MV-4-11 (cell line): ENCODE data around the gene ADGRL3.
"Not testable (repeated sequence)": the region's sequence is repeated elsewhere in the genome, so short reads cannot be mapped to it uniquely, and the experiment has no call there.

Experiments used
- DNase-seq: peaks from one replicate; lab custom pipeline; 2025; lab: John Stamatoyannopoulos, UW

The ADGRL3 gene

DNA sequence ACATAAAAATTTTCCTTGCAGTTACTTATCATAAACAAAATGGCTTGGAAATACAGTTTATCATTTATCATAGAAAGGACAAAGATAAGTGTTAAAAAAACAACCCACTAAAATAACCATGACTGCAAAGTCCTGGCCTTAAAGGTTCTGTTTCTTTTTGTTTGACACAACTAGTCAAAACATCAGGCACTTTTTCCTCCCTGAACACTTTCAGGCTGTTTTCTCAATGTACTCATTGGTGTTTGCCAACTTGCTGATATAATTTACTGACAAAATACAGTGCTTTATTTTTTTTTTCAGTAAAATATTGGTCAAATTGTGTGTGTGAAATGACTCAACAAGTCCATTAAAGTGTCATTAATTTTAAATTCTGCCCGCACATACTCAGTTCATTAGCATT is 156.6 kb downstream of the ADGRL3 start:
- no peak for DNase-seq

DNA sequence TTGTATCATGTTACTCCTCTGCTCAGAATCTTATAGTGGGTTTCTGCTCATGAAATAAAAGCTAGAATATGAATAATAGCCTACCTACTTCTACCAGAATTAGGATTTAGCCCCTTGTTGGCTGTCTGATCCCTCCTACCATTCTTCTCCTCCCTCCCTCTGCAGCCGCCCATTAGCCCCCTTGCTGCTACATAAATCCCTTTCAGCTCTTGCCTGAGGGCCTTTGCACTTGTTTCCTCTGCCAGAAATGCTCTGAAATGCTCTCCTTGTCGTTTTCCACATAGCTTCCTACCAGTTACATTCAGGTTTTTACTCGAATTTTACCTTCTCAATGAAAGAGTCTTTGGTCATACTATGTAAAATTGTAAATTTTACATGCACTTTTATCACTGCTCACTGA is 159.2 kb downstream of the ADGRL3 start:
- DNase-seq: no peak

DNA sequence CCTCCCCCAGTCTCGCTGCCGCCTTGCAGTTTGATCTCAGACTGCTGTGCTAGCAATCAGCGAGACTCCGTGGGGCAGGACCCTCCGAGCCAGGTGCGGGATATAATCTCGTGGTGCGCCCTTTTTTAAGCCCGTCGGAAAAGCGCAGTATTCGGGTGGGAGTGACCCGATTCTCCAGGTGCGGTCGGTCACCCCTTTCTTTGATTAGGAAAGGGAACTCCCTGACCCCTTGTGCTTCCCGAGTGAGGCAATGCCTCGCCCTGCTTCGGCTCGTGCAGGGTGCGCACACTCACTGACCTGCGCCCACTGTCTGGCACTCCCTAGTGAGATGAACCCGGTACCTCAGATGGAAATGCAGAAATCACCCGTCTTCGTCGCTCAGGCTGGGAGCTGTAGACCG is 172.7 kb downstream of the ADGRL3 start:
- not testable (repeated sequence) for DNase-seq

DNA sequence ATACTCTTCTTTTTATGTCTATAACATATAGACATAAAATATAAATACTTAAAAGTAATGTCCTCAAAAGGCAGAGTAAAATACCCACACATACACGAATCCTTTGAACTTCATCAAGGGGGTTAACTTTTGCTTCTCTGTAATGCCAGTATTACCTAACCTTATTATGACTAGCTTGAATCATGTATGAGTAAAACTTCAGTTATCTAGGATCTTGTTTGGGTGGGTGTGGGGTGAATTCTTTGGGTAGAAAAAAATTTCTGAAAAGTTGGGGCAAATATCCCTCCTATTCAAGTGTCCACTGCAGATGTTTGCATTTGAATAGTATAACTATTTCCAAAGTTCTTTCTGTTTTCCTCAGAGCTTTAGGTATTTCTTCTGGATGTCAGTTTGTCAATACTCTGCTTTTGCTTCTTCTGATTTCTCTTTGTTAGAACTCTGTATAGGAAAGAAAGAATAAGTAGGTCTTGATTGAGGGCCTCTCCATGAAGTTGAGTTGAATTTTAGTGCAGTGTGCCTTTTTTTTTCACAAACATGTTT is 173.8 kb downstream of the ADGRL3 start:
- no peak for DNase-seq

DNA sequence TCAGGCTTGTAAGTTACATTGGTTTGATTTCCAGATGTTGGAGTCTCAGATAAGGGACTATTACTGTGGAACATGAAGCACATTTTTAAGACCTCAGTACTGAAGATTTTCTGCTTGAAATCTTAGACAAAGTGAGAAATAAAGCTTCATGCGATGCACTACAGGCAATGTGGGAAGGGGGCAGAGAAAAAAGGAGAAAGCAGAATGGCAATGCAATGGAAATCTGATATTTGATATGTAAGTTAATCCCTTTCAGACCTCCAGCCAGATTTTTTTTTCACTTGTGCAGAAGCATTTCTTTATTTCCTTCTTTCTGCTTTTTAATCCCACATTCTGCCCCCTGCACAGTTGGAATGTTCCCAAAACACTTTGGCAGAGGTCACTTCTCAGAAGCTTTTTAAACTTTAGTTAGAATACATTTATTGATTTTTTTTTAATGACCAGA is 174.3 kb downstream of the ADGRL3 start:
- no peak for DNase-seq

DNA sequence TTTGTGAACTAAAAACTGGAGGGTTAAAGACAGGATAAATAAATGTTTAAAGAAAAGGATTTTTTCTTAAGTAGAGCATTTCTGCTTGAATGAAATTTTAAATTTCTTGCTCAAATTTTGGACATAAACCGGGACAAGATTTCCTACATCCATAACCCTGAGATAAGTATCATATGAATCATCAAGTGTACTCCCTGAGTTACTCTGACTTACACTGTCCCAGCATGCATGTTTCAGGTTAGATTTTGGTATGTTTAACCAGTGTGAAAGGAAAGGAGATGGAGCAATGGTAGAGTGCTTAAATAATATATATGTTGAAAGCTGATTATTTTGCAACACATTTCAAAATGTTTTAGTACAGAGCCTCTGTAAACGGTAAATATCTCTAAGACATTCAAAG is 175.2 kb downstream of the ADGRL3 start:
- no peak for DNase-seq

DNA sequence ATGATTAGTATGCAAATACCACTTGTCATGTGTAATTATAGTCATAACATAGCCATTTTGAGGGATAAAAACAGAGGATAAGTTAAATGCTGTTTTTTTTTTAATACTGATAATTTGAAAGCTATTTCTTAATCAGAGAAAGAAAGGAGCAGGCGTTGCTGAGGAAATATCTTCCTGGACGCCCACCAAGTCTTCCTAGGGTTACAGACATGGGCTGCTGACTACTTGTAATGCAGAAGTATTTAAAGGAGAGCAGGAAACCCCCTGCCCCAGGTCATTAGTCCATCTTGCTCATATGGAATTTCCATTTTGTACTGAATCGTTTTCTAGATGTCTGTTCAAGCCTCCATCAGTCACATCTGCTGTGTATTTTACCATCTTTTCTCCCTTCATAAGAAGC is 176.2 kb downstream of the ADGRL3 start:
- no peak for DNase-seq

DNA sequence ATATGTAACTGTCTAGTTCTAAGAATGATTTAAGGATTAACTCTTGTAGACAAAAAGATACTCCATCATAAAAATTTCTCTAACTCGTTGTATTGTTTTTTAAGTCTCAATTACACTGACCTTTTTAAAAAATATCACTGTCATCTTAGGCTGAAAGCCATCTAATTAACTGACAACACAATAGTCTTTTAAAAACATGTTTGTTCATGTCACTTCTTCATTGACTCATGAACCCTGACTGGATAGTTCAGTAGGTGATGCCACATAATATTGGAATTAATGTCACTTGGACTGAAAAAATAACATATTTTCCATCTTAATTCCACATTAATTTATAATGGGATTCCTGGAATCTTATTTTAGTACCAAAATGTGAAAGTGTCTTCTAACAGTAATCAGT is 179.3 kb downstream of the ADGRL3 start:
- no peak for DNase-seq

DNA sequence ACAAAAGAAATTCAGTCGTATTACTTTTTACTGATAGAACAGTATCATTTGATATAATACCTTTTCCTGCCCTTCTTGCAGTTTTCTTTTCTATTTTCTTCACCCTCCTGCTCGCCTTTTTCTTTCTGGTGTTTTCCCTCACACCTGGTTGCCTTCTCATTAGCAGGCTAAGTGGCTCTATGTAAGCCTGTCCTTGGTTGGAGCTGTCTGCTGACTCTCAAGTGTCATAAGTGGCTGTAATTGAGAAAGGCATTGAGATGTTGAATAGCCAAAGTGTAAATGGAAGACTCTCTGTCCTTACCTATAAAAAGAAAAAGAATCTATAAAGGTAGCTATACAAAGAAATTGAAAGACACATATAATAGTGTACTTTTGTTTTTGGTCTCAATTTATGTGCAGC is 180.7 kb downstream of the ADGRL3 start:
- no peak for DNase-seq

DNA sequence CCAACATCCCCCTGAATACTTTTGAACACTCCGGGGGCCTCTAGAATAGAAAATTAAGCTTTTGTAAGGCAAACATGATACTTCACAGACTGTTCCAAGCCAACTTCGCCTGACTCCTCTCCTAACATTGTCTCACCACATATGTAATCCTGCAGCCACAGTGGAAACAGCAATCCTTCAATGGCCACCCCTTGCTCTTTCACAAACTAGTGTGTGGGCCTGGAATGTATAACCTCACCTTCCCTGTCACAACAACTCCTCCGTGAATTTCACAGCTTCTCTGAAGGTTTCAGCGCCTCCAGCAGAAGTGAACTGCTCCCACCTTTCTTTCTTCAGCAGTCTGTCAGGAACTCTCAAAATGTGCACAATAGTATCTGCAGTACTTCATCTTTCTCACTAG is 185.1 kb downstream of the ADGRL3 start:
- no peak for DNase-seq

DNA sequence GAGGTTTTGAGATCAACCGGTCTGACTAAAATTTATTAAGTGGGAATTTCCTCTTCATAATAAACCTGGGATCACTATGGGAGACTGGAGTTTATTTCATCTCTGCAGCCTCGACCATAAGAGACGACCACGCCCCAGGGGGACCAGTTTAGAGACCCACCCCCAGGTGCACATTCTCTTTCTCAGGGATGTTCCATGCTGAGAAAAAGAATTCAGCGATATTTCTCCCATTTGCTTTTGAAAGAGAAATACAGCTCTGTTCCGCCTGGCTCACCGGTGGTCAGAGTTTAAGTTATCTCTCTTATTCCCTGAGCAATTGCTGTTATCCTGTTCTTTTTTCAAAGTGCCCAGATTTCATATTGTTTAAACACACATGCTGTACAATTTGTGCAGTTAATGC is 187.2 kb downstream of the ADGRL3 start:
- not testable (repeated sequence) for DNase-seq

DNA sequence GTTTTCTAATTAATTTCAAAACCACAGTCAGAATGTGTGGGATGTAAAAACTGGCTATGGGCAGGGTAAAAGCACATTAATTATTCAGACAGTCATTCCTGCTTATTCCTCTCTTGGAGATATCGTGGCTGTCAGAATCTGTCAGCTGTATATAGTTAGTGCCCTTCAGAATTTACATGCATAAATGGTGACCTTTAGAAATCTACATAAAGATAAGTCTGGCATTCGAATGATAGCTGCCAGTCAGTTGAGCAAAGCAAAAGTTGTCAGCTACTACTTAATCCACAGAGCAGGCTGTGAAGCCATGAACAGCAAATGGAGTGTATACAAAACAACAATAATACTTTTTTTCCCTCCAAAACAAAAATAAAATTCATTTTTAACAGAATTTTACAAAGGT is 189.5 kb downstream of the ADGRL3 start:
- DNase-seq: no peak

DNA sequence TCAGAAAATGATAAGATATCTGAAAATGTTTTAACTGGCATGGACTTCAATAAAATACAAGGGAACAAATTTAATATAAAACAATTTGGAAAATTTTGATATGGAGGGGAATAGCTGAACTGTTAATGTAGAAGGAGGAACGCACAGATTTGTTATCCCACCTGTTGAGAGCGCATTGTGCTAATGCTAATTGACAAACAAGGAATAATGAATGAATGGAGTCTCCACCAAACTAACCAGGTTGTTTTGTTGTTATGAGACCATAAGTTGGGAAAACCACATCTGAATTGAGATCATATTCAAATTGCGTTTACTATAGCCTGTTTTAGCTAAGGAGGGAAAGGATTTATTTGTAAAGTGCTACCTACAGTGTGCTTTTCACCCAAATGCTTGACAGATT is 195.6 kb downstream of the ADGRL3 start:
- no peak for DNase-seq

DNA sequence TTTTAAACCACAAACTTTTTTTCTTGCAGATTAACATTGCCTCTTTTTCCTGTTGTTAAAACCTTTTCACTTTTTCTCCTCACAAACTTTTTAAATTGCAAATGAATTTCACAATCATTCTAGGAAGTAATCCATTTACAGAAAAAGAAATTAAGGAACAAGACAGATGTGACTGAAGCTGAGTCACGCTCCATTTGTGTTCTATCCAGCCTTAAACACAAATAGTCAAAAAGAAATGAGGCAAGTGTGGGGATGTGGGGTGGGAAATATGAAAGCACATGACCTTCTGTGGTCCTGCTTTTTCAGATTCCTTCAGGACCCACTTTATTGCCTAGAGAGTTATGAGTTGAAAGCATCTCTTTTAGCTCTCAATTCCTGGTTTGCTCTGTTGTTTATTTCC is 197.0 kb downstream of the ADGRL3 start:
- DNase-seq: peak; percentile 88

DNA sequence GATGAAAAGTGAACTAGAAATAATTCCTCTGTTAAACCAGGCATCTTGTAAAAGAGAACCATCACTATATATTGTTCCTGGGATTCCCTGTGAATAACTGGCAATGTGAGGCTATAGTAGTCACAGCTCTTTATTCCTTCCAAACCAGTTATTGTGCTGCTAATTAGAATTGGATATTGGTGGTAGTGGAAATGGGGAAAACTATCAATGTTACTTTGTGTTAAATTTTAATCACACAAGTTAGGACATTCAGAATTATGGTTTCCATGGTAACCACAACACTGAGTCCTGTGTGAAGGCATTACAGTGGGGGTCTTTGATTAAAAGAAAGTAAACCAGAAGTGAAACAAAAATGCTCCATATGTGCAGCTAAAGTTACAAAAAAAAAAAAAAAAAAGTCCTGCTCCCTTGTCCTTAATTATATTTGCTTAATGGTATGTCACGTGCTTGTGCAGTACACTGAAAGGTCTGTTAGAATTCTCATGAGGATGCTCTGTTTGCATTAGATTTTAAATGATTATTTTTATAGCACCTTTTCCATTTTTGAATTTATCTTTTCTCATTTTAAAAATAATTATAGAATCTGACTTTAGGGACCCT is 200.4 kb downstream of the ADGRL3 start:
- DNase-seq: no peak

DNA sequence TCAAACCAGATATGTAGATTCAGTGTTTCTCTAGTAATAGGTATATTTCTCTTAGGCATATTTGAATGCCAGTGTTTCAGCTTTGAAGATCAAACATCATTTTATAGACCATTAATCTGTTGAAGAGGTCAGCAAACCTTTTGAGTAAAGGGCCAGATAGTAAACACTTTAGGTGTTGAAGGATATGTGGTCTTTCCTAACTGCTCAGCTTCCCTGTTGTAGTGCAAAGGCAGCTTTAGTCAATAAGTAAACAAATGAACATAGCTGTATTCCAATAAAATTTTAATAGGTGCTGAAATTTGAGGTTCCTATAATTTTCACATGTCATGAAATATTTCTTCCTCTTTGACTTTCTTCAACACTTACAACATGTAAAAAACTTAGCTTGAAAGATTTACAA is 201.6 kb downstream of the ADGRL3 start:
- no peak for DNase-seq

DNA sequence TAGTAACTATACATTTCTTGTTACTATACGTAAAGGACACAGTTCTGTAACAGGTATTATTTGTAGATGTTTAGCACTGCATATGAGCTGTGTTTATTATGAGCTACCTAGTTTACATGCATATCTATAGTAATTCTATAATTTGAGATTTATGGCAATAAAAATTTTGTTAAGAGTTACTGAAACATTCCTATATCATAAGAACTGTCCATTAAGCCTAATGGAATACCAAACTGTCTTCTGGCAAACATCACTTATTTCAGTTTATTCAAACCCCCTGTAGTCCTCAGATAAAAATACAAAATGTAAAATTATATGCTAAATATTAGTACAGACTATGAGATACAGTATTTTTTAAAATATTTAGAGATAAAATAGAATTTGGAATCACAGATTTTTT is 205.2 kb downstream of the ADGRL3 start:
- DNase-seq: no peak

DNA sequence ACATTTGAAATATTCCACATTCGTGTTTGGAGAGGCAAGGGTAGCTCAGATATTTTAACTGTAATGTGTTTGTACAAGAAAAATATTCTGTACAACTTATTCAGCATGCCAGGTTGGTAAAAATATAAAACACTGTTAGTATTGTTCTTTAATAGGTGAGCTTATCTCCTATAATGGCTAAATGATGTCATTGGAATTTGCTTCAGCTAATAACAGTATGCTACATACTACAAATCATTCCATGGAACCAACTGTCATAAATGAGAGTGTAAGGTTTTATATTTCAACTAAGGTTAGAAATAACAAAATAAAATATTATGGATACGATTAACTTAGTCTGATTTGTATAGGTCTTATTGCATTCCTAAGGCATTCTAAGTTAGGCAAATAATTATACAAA is 206.6 kb downstream of the ADGRL3 start:
- no peak for DNase-seq

DNA sequence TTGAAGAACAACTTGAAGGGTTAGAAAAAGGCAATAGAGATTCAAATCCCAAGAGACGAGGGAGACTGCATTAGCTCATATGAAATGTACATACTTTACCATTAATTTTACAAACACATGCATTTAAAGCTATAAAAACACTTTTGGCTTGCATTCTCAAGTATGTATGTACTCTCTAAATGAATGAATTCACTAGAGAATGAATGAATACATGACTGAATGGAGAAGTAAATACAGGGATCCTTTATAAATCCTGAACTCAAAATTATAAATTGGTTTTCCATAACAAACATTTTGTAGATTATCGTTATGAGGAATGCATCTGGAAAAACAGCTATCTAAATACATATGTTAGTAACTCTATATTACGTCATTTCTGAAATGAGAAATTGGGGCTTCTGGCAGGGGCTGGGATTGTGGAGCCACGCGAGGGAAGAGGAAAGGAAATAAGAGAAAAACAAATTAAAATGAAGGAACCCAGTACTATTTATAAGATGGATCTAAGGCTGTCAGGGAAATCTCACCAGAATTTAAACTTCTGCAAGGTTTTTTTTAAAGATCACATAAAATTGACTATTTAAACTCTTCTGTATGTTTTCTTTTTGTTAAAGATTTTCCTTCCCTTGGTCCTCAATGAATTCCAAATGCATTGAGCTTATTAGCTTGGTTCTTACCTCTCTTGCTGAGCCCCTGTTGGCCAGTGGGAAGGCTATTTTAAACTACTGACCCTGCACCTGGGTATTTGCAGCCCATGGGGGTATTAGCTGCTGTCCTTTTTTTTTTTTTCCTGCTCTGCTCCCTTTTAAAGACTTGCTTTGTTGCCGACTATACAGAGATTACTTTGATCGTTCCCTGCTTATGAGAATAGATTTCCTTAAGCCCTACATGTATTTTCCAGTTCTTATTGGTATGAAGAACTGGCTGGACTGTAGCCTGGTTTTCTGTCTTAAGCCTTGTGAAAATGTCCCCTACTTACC is 207.8 kb downstream of the ADGRL3 start:
- DNase-seq: no peak

DNA sequence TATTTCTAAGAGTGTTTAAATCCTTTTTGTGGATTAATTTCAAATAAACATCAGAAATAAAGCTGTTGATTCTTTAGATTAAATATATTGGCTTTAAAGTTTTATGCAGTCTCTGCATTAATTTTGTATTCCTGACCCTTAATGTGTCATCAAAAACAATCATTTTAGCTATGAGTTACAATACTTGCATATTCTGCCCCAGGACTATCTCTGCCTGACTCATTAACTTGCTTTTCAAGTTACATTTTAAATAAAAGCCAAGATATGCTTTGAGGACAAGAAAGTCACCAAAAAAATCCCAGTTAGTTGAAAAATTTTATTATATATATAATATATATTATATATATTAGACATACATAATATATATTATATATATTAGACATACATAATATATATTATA is 208.7 kb downstream of the ADGRL3 start:
- no peak for DNase-seq

DNA sequence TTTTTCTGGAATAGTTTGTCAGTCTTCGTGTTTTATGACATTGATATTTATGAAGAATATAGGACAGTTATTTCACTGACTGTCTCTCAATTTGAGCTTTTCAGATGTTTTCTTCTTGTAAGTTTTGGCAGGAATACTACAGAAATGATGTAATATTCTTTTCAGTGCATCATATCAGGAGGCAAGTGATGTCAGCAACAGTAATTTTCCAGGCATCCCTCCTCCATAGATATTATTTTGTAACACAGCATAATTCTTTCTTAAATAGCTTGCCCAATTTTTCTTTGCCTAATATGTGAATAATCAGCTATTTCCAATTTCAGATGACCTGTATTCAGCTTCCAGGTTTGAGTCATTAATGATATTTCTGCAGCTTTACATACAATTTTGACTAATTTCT is 211.1 kb downstream of the ADGRL3 start:
- DNase-seq: no peak

DNA sequence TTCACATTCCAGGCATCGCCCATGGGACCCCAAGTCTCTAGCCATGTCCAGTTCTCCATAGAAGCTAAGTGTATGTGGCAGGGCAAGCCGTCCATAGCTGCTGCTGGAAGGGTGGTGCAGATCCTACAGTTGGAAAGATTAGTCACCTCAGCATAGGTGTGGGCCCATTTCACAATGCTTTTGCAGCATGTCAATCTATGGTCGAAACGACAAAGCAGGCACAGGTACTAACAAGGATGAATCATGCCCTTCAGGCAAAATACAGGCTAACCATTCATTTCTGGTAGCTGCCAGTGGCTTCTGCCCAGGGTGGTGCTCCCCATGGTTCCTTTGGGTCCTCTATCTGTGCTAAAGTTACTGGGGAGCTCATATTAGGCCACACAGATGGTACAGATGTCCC is 225.2 kb downstream of the ADGRL3 start:
- DNase-seq: no peak

DNA sequence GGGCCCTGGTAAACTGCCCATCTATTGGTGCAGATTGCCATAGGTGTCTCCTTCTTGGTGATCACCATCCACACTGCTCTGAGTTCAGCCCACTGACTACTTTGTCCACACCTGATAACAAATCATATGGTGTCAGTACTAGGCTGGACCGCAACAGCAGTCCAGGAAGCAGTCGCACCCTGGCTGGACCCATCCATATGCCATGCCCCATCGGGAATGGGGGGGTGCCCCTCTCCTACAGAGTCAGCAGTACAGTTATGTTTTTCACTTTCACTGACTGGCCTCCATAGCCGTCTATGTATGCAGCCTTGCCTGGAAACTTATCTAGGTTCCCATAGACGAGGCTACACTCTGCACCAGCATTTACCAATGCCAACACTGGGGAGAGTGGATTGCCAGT is 226.1 kb downstream of the ADGRL3 start:
- DNase-seq: no peak
